Testis (tissue), 2 donors: ENCODE results near the gene FAXDC2.

Experiments used
- POLR2A ChIP-seq: fragments of 450-650 bp; IDR thresholded peaks from one replicate; pipeline ENCODE4 v1.6.1; 2017; ENCODE audit warnings: antibody characterized with exemption, mild to moderate bottlenecking, moderate library complexity
- TF ChIP-seq, protein P1 (sequence below), 3 experiments: fragments of 450-650 bp in 2 of 3; fragments of 200-600 bp in 1 of 3; sonication (generic) in 1 of 3; IDR thresholded peaks; one replicate each; pipeline ENCODE4 v1.5.1; 2016 to 2019; ENCODE audit warnings: antibody characterized with exemption in 3 of 3, mild to moderate bottlenecking in 2 of 3, moderate library complexity in 1 of 3

GRCh38 chr5:154840435-154841272, 9.7 kb downstream of the FAXDC2 start:
- TF ChIP-seq, protein P1, sequence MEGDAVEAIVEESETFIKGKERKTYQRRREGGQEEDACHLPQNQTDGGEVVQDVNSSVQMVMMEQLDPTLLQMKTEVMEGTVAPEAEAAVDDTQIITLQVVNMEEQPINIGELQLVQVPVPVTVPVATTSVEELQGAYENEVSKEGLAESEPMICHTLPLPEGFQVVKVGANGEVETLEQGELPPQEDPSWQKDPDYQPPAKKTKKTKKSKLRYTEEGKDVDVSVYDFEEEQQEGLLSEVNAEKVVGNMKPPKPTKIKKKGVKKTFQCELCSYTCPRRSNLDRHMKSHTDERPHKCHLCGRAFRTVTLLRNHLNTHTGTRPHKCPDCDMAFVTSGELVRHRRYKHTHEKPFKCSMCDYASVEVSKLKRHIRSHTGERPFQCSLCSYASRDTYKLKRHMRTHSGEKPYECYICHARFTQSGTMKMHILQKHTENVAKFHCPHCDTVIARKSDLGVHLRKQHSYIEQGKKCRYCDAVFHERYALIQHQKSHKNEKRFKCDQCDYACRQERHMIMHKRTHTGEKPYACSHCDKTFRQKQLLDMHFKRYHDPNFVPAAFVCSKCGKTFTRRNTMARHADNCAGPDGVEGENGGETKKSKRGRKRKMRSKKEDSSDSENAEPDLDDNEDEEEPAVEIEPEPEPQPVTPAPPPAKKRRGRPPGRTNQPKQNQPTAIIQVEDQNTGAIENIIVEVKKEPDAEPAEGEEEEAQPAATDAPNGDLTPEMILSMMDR (IDR thresholded peaks at IDR 0.05): no peak
- no peak for TF ChIP-seq POLR2A
